Activated CD8-positive, alpha-beta memory T cell treated with anti-CD3 and anti-CD28 coated beads for 1 hour (primary cell): ENCODE results near the gene AASDH.
"Not testable (repeated sequence)": the region's sequence is repeated elsewhere in the genome, so short reads cannot be mapped to it uniquely, and the experiment has no call there.

ENCODE experiments used
- DNase-seq, 2 donors: peaks; one replicate each; pipeline ENCODE4 v3.0.0-alpha.2; 2020; ENCODE audit warnings: low read depth in 1 of 2; ENCODE audit errors: extremely low read depth in 1 of 2

The AASDH gene

GRCh38 chr4:56391270-56391669 is 4.0 kb upstream of the AASDH start:
- no peak for DNase-seq

DNA sequence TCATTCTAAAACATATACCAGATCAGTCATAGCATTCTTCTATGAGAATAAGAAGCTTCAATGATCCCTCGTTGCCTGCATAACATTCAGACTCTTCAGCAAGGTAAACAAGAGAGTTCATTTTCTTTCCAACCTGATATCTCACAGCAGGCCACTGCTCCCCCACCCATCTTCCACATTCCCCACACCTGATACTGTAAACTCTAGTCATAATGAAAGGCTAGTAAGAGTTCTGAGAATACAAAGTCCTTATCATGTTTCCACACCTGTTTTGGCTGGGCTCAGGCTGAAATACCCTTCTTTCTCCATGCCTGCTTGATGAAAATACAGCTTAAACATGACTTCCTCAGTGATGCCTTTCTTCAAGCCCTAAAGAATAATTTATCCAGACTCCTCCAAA is 2.3 kb upstream of the AASDH start:
- DNase-seq = no peak

DNA sequence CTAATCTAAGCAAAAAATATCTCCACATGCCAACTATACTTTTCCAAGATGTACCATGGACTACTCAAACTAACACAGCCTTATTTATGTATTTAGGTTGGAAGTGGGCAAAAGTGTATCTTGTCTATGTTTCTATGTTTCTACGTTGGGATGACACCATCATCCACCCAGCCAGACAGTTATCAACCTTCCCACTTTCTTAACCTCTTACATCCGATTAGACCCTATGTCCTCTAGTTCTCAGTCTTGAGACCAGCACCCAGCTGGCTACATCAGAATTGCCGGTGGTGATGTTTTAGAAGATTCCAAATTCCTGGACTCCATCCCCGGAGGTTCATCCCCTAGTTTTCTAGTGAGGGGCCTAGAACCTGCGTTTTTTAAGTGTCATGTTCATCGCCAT is 1.0 kb upstream of the AASDH start:
- no peak for DNase-seq

DNA sequence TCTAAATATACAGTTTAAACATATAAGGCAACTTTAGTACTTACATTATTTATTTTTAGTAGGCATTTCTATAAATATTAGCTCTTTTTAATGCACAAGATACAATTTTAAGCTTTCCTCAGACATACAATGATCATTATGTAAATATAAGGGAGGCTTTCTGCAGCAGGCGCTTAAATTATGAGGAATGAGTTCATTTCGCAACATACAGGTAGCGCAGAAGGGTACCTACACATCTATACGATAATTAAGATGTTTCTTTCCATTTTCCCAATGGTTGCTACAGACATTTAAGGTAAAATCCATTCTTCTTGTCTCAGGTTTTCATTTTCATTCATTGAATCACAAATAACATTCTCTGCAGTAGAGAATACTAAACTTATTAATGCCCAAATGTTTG is 1.2 kb downstream of the AASDH start:
- DNase-seq = no peak

- no peak for DNase-seq
Measured at GRCh38 chr4:56375458-56375857, 11.8 kb downstream of the AASDH start.

DNA sequence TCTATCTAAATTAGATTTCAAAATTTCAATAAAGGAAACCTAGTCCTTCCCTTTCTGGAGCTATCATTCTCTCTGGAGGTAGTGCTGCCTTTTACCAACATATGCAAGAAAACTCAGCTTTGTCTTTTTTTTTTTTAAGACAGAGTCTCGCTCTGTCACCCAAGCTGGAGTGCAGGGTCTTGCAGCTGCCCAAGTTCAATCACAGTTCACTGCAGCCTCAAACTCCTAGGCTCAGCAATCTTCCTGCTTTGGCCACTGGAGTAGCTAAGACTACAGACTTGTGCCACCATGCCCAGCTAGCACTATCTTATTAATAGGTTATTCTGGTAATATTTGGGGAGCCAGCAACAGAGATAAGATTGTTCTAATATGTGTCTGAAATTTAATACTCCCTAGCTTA is 12.3 kb downstream of the AASDH start:
- DNase-seq = no peak

- no peak for DNase-seq
Measured at GRCh38 chr4:56372774-56373173, 14.5 kb downstream of the AASDH start.

GRCh38 chr4:56371426-56372220 is 15.7 kb downstream of the AASDH start:
- no peak for DNase-seq

DNA sequence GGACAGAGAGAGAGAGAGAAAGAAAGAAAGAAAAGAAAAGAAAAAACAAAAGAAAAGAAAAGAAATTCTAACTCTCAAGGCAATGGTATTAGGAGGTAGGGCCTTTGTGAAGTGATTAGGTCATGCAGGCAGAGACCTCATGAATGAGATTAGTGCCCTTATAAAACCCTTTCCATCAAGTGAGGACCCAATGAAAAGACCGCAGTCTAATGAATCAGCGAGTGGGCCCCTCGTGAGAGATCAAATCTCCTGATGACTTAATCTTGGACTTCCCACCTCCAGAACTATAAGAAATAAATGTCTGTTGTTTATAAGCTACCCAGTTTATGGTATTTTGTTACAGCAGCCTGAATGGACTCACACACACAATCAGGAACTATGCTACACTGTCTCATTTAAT is 16.9 kb downstream of the AASDH start:
- no peak for DNase-seq

- not testable (repeated sequence) for DNase-seq
Measured at GRCh38 chr4:56362981-56363380, 24.3 kb downstream of the AASDH start.

- DNase-seq = no peak
Measured at GRCh38 chr4:56360071-56360470, 27.2 kb downstream of the AASDH start.

GRCh38 chr4:56356650-56357049 is 30.6 kb downstream of the AASDH start:
- DNase-seq = no peak

- DNase-seq = no peak
Measured at GRCh38 chr4:56348576-56348975, 38.7 kb downstream of the AASDH start.

DNA sequence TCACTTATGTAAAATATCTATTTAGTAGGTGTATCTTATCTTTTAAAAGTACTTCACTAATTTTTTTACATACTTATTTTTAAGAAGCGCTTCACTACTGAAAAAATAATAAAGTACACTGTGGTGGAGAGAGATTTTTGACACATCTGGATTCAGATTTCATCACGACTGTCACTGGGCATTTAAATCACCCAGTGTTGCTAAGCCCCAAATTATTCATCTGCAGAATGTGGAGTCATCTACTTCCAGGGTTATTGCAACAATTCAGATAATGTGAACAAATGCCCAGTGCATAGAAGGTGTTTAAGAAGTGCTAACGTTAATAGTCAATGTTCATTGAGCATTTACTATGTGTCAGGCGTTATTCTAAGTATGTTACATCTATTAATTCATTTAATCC is 41.8 kb downstream of the AASDH start:
- no peak for DNase-seq

DNA sequence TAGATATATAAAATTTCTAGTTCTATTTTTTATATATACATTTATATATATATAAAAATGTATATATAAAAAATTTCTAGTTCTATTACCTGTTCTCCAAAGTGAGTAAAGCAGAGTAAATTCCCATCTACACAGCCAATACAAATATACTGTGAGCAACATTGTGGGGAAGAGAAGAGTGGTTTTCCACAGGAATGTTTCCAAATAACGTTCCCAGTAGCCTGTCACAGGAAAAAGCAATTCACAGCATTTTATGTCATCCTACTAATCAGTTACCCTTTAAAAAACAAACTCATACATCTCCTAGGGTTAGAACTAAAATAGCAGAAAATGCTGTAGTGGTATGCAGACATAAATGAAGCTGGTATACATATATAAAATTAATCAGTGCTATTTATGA is 44.5 kb downstream of the AASDH start:
- DNase-seq = no peak

- DNase-seq = no peak
Measured at GRCh38 chr4:56330691-56331090, 56.6 kb downstream of the AASDH start.

DNA sequence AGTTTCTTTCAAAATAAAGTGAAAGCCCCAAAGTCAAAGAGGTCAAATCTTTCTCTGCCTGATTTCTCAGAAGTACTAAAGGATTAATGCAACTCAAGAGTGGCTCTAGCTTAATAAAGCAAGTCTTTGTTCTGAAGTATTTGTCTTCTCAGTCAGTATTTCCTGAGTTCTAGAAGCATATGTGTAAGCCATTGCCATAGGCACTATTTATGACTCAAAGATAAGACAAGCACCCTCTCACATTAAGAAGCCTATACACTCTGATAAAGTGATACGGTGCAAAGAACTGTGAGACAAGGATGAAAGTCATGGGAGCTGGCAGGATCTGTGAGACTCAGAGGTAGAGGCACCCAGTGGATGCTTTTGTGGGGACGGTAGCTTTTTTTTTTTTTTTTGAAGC is 60.9 kb downstream of the AASDH start:
- no peak for DNase-seq

GRCh38 chr4:56324011-56324610 is 63.2 kb downstream of the AASDH start:
- DNase-seq = no peak

DNA sequence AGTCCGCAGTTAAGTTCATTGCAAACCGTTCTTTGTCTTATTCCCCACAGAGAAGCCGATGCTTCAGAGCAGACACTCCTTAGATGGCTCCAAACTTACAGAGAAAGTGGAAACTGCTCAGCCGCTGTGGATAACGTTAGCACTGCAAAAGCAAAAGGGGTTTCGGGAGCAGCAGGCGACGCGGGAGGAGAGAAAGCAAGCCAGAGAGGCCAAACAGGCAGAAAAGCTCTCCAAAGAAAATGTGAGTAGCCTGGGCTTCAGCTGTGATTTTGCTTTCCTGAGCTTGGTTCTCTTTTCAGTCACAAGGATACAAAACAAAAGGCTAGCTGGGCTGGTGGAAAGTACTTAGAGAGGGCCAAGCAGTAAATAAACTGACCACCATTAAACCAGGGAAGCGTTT is 64.0 kb downstream of the AASDH start:
- no peak for DNase-seq

GRCh38 chr4:56321251-56321650 is 66.0 kb downstream of the AASDH start:
- DNase-seq = no peak

DNA sequence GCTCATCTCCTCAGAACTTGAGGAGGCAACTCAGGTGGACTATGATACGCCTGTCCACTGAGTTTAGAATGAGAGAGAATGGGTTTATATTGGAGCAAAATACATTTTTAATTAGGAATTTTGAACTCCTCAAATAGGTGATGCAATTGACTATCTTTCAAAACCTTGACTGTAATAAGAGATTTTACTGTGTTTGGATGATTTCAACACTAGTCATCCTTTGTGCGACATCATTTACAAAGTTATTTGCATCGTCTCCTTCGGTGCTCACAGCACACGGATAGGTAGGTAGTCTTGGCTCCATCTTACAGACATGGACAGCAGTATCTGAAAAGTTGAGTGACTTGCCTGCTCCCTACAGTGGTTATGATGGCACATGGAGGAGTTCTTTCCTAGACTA is 67.0 kb downstream of the AASDH start:
- no peak for DNase-seq

DNA sequence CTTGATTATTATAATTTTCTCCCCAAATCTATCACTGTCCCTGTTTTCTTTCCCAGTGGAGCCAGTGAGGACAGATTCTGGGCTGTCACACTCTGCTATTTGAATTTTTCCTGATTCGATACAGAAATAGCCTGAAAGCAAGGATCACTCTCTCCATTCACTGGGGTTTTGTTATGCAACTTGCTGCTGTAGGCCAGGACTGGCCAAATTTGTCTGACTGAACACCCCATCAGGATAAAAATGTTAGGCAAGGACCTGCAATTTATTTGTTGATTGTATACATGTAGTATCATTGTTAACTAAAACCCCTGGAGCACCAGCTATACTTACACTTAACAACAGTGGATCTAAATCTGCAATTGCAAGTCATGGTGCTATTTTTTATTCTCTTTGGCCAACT is 68.7 kb downstream of the AASDH start:
- DNase-seq = no peak

DNA sequence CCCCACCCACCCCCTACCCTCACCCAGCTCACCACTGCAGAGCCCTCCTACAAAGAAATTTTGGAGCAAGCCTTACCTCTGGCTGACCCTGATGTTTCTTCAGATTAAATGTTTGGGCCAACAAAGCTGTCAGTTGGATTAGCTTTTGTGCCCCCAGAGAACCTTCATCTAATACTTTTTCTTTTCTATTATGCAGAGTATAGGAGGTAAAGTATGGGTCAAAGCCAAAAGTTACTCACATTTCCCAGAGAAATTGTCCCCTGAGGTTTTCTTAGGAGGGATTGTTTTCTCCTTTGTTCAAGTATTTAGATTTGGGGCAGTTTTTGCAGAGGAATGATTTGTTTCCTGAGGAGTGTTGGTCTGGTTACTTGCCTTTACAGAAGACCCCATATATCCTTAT is 69.5 kb downstream of the AASDH start:
- DNase-seq = no peak
